Uterus (tissue), 4 donors: ENCODE measurements around the gene RFX6. TPM values are rescaled to one million over a fixed set of nuclear protein-coding genes. Genes with fewer than 3 reads are reported as not detected.

Source experiments
- DNase-seq, 2 donors: peaks; one replicate each; pipeline ENCODE4 v3.0.0-alpha.2; 2019 to 2020
- H3K27ac ChIP-seq, 2 donors: fragments of 200-600 bp; sonication (generic); 1 replicate in 1 of 2; 2 replicates in 1 of 2; pipeline ENCODE4 v1.5.1; 2016 to 2018
- H3K27me3 ChIP-seq, 2 donors: fragments of 200-600 bp; sonication (generic); one replicate each; pipeline ENCODE4 v1.5.1; 2018 to 2019; ENCODE audit warnings: control low read depth in 1 of 2
- H3K36me3 ChIP-seq, 2 donors: fragments of 200-600 bp; sonication (generic); one replicate each; pipeline ENCODE4 v1.5.1; 2019; ENCODE audit warnings: control low read depth in 1 of 2
- H3K4me1 ChIP-seq, 2 donors: fragments of 200-600 bp; sonication (generic); one replicate each; pipeline ENCODE4 v1.5.1; 2018 to 2019; ENCODE audit warnings: control low read depth in 1 of 2
- H3K4me3 ChIP-seq, 2 donors: fragments of 200-600 bp; sonication (generic); 1 replicate in 1 of 2; 2 replicates in 1 of 2; pipeline ENCODE4 v1.5.1; 2018 to 2019; ENCODE audit warnings: mild to moderate bottlenecking in 1 of 2
- H3K9me3 ChIP-seq, 2 donors: fragments of 200-600 bp; sonication (generic); one replicate each; pipeline ENCODE4 v1.5.1; 2019; ENCODE audit warnings: control low read depth in 1 of 2
- CTCF ChIP-seq, 4 experiments: fragments of 200-600 bp in 2 of 4; fragments of 450-650 bp in 2 of 4; sonication (generic) in 2 of 4; IDR thresholded peaks; one replicate each; pipeline ENCODE4 v1.5.1; 2016 to 2019; ENCODE audit warnings: antibody characterized with exemption in 4 of 4, mild to moderate bottlenecking in 2 of 4, moderate library complexity in 1 of 4
- POLR2A ChIP-seq, 2 donors: fragments of 450-650 bp; IDR thresholded peaks; one replicate each; pipeline ENCODE4 v1.6.1; 2016; ENCODE audit warnings: antibody characterized with exemption in 2 of 2, mild to moderate bottlenecking in 1 of 2, moderate library complexity in 1 of 2
- intact Hi-C: fragments of 100-400 bp; cut with DNase I; formaldehyde crosslinking; loops from one replicate; pipeline ENCODE4 v1.15.1; 2023; ENCODE audit warnings: low total_unique reads
- total RNA-seq, 4 donors: library from RNA; depleted of rRNA in 3 of 4; stranded (reverse); fragments of >200 nt in 3 of 4; gene quantifications; one replicate each; pipeline versions ENCODE4 v1.1.0 to v1.2.4, GENCODE V29; 2014 to 2023
- donor health status: DM: yes; HTN: yes; CAD: no.

RFX6 gene
- total RNA-seq, 4 donors from 2014 or later: not detected

GRCh38 chr6:116933485-116933884 lies 56.4 kb downstream of the RFX6 start:
- Histone ChIP-seq H3K4me1 (no peaks in the 10 kb centered on the region), H3K36me3 (no peaks in the 10 kb centered on the region), H3K9me3 (no peaks in the 10 kb centered on the region), H3K27me3 (no peaks in the 10 kb centered on the region), H3K4me3 (no peak overlapping the region), H3K27ac (no peak overlapping the region)
- intact Hi-C loops: no loop called here
- no peak for TF ChIP-seq POLR2A (IDR thresholded peaks at IDR 0.05)
- TF ChIP-seq CTCF (IDR thresholded peaks at IDR 0.05): no peak
- DNase-seq: no peak

- no peaks in the 10 kb centered on the region for H3K36me3 ChIP-seq
These were observed 61.3 kb downstream of the RFX6 start for GRCh38 chr6:116938305-116938704.

DNA sequence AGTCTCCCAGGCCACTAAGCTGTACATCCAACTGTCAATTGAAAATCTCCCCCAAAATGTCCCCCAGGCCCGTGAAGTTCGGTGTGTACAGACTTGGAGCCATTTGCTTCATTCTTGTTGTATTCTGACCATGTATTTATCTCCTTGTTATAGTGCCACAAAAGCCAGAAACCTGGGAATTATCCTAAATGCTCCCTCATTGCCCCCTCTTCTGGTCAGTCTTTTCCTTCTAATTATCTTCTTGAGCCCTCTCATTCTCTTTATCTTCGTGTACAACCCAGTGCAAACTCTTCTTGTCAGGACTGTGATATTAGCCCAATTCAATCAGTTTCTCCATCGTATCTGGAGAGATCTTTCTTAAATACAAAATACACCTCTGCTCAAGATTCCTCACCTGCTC lies 64.7 kb downstream of the RFX6 start:
- intact Hi-C loops: no loop called here
- no peak for DNase-seq
- Histone ChIP-seq H3K4me1 (no peaks in the 10 kb centered on the region), H3K36me3 (no peaks in the 10 kb centered on the region), H3K4me3 (no peak overlapping the region), H3K27ac (no peak overlapping the region), H3K9me3 (no peaks in the 10 kb centered on the region), H3K27me3 (no peaks in the 10 kb centered on the region)
- TF ChIP-seq POLR2A (IDR thresholded peaks at IDR 0.05): no peak

More at GRCh38 chr6:116938305-116938704, 61.3 kb downstream of the RFX6 start:
- no peaks in the 10 kb centered on the region for H3K4me1 ChIP-seq
- H3K4me3 ChIP-seq: no peak overlapping the region
- no peak for TF ChIP-seq POLR2A (IDR thresholded peaks at IDR 0.05)
- no peak for TF ChIP-seq CTCF (IDR thresholded peaks at IDR 0.05)
- no peaks in the 10 kb centered on the region for H3K27me3 ChIP-seq
- no peak overlapping the region for H3K27ac ChIP-seq
- no peaks in the 10 kb centered on the region for H3K9me3 ChIP-seq
- intact Hi-C loops: no loop called here
- no peak for DNase-seq

GRCh38 chr6:116945809-116946208 lies 68.8 kb downstream of the RFX6 start:
- Histone ChIP-seq H3K27ac (no peak overlapping the region), H3K4me1 (no peaks in the 10 kb centered on the region), H3K36me3 (no peaks in the 10 kb centered on the region), H3K4me3 (no peak overlapping the region), H3K27me3 (no peaks in the 10 kb centered on the region), H3K9me3 (no peaks in the 10 kb centered on the region)
- DNase-seq: no peak
- TF ChIP-seq CTCF (IDR thresholded peaks at IDR 0.05) (no peak), POLR2A (IDR thresholded peaks at IDR 0.05) (no peak)
- intact Hi-C loops: no loop called here

DNA sequence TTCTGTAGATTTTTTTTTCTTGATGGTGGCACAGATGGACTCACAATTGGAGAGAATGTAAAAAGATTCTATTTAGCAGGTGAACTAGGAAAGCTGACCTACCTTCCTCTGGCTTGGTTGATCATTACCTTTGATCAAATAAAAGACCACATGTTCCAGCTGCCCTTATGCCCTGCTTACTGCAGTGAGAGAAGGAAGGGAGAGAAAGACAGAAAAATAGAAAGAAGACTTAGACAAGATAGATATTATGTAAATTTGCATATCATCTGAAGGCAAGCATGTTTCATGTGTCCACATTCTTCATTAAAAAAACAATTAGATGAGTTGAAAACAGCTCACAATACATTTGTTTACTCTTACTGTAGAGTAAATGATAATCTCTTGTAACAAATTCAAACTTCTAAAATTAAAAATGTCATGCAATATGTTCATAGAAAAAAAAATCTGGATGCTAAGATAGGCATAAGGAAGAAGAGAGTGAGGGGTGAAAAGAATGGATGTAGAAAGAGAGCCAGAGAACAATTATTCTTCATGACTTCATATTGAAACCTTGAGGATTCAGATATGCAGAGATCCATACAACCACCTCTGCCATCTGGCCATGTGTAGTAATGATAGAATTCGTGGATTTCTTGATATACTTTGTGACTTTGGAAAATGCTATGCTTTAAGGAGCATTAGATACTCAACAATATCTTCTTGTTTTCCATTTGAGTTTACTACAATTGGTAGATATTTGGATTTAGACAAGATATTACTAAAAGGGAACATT lies 71.7 kb downstream of the RFX6 start:
- no peak for TF ChIP-seq CTCF (IDR thresholded peaks at IDR 0.05)
- no peak for TF ChIP-seq POLR2A (IDR thresholded peaks at IDR 0.05)
- DNase-seq: no peak
- H3K9me3 ChIP-seq: no peaks in the 10 kb centered on the region
- intact Hi-C loops: no loop called here
- H3K36me3 ChIP-seq: no peaks in the 10 kb centered on the region
- no peaks in the 10 kb centered on the region for H3K4me1 ChIP-seq
- H3K27ac ChIP-seq: no peak overlapping the region
- no peak overlapping the region for H3K4me3 ChIP-seq
- H3K27me3 ChIP-seq: no peaks in the 10 kb centered on the region
